IMR-90 (cell line): ENCODE measurements around the gene TENM4. TPM values are rescaled to one million over a fixed set of nuclear protein-coding genes. Genes with fewer than 3 reads are reported as not detected.

Experiments used
- ATAC-seq: fragments of 200-7000 bp; cut with Tn5 transposase; 2 replicates; pipeline ENCODE4 v1.9.1; 2020; ENCODE audit warnings: low read depth, mild to moderate bottlenecking, moderate library complexity
- BruUV-seq: library from RNA; stranded (reverse); fragments of 400-500 nt; replicated peaks from 2 replicates; lab custom pipeline; 2021; lab: Mats Ljungman, UMichigan
- CTCF ChIA-PET: fragments of 300-600 bp; formaldehyde crosslinking; extraction: SDS; loops from one replicate; lab custom pipeline; 2021; ENCODE audit warnings: antibody characterized with exemption; lab: Yijun Ruan, JAX
- POLR2A ChIA-PET: fragments of 300-600 bp; sonication (Branson Sonifier 250); formaldehyde crosslinking; loops from one replicate; lab custom pipeline; 2022; ENCODE audit warnings: antibody characterized with exemption; ENCODE audit not compliant: unreplicated experiment; lab: Charles Lee
- DNase-seq: peaks from one replicate; pipeline ENCODE4 v3.0.0; 2013
- H2AFZ ChIP-seq: replicated peaks from 2 replicates; pipeline ENCODE3; 2013; ENCODE audit warnings: low read length, mild to moderate bottlenecking; ENCODE audit not compliant: poor library complexity
- H2AK5ac ChIP-seq: 2 replicates; pipeline ENCODE4 v1.6.1; 2013; ENCODE audit warnings: low read depth, low read length, inconsistent platforms
- H2AK9ac ChIP-seq: replicated peaks from 2 replicates; pipeline ENCODE3; 2013; ENCODE audit warnings: mild to moderate bottlenecking, low read depth, low read length, moderate library complexity; ENCODE audit not compliant: poor library complexity
- H2BK120ac ChIP-seq: 2 replicates; pipeline ENCODE4 v1.6.1; 2013; ENCODE audit warnings: low read depth, low read length, inconsistent platforms
- H2BK15ac ChIP-seq: 3 replicates; pipeline ENCODE4 v1.6.1; 2013; ENCODE audit warnings: low read depth, low read length, inconsistent platforms
- H2BK20ac ChIP-seq: 2 replicates; pipeline ENCODE4 v1.6.1; 2013; ENCODE audit warnings: low read depth, mild to moderate bottlenecking, inconsistent platforms, low read length, moderate library complexity
- H2BK5ac ChIP-seq: 2 replicates; pipeline ENCODE4 v1.6.1; 2013; ENCODE audit warnings: mild to moderate bottlenecking, low read depth, low read length, inconsistent platforms; ENCODE audit not compliant: poor library complexity, severe bottlenecking
- H3K14ac ChIP-seq: replicated peaks from 2 replicates; pipeline ENCODE4 v1.6.1; 2013; ENCODE audit warnings: low read depth, low read length, inconsistent platforms
- H3K18ac ChIP-seq: 2 replicates; pipeline ENCODE4 v1.6.1; 2013; ENCODE audit warnings: low read depth, low read length, control low read depth
- H3K23ac ChIP-seq: 2 replicates; pipeline ENCODE4 v1.6.1; 2013; ENCODE audit warnings: low read depth, low read length, inconsistent platforms
- H3K27ac ChIP-seq: 2 replicates; pipeline ENCODE4 v1.5.1; 2013; ENCODE audit warnings: mild to moderate bottlenecking, control low read depth, low read length; ENCODE audit not compliant: insufficient read depth
- H3K27me3 ChIP-seq: 2 replicates; pipeline ENCODE4 v1.6.1; 2013; ENCODE audit warnings: low read length; ENCODE audit not compliant: control insufficient read depth, insufficient read depth
- H3K36me3 ChIP-seq: 2 replicates; pipeline ENCODE4 v1.6.1; 2013; ENCODE audit warnings: low read length, mixed read lengths; ENCODE audit not compliant: control insufficient read depth, insufficient read depth
- H3K4ac ChIP-seq: 2 replicates; pipeline ENCODE4 v1.6.1; 2013; ENCODE audit warnings: low read depth, low read length, inconsistent platforms
- H3K4me1 ChIP-seq: 2 replicates; pipeline ENCODE4 v1.6.1; 2013; ENCODE audit warnings: low read length, mixed read lengths; ENCODE audit not compliant: control insufficient read depth, insufficient read depth
- H3K4me2 ChIP-seq: 2 replicates; pipeline ENCODE4 v1.6.1; 2013; ENCODE audit warnings: low read depth, mild to moderate bottlenecking, control low read depth, low read length, moderate library complexity
- H3K4me3 ChIP-seq: 2 replicates; pipeline ENCODE4 v1.5.1; 2013; ENCODE audit warnings: low read depth, mild to moderate bottlenecking, control low read depth, low read length, moderate library complexity; ENCODE audit not compliant: insufficient read depth
- H3K56ac ChIP-seq: 2 replicates; pipeline ENCODE4 v1.6.1; 2013; ENCODE audit warnings: low read length, inconsistent platforms; ENCODE audit not compliant: insufficient read depth; ENCODE audit errors: extremely low read depth
- H3K79me1 ChIP-seq, 2 experiments: 2 replicates each; pipeline ENCODE4 v1.6.1; 2013; ENCODE audit warnings: low read length in 2 of 2, inconsistent platforms in 1 of 2, low read depth in 1 of 2
- H3K9ac ChIP-seq: 2 replicates; pipeline ENCODE4 v1.6.1; 2013; ENCODE audit warnings: low read depth, low read length, control low read depth
- H3K9me1 ChIP-seq: 2 replicates; pipeline ENCODE4 v1.6.1; 2013; ENCODE audit warnings: low read length, inconsistent platforms; ENCODE audit not compliant: insufficient read depth
- H3K9me3 ChIP-seq: 2 replicates; pipeline ENCODE4 v1.6.1; 2013; ENCODE audit warnings: low read length; ENCODE audit not compliant: control insufficient read depth, insufficient read depth
- H4K20me1 ChIP-seq: 2 replicates; pipeline ENCODE4 v1.6.1; 2013; ENCODE audit warnings: low read length, inconsistent platforms; ENCODE audit not compliant: insufficient read depth
- H4K5ac ChIP-seq: 2 replicates; pipeline ENCODE4 v1.6.1; 2013; ENCODE audit warnings: mild to moderate bottlenecking, low read depth, low read length, control low read depth
- H4K8ac ChIP-seq, 2 experiments: 2 replicates each; pipeline ENCODE4 v1.6.1; 2013; ENCODE audit warnings: low read depth in 2 of 2, low read length in 2 of 2, control low read depth in 1 of 2, inconsistent platforms in 1 of 2
- H4K91ac ChIP-seq: 2 replicates; pipeline ENCODE4 v1.6.1; 2013; ENCODE audit warnings: low read depth, low read length, inconsistent platforms; ENCODE audit not compliant: insufficient read depth
- BHLHE40 ChIP-seq: fragments of 150-350 bp; IDR thresholded peaks from 2 replicates; pipeline ENCODE4 v1.6.1; 2016; ENCODE audit warnings: mild to moderate bottlenecking, low read depth, low read length
- CEBPB ChIP-seq: IDR thresholded peaks from 2 replicates; pipeline ENCODE4 v1.6.1; 2012; ENCODE audit warnings: low read depth, low read length, improper control_type of control experiment
- CHD1 ChIP-seq: IDR thresholded peaks from 2 replicates; pipeline ENCODE4 v1.6.1; 2012; ENCODE audit warnings: low read depth, low read length, improper control_type of control experiment
- FOS ChIP-seq: fragments of 150-350 bp; IDR thresholded peaks from 2 replicates; pipeline ENCODE4 v1.6.1; 2016; ENCODE audit warnings: low read depth, low read length
- MAFK ChIP-seq: IDR thresholded peaks from 2 replicates; pipeline ENCODE4 v1.6.1; 2012; ENCODE audit warnings: low read depth, low read length, improper control_type of control experiment
- MAZ ChIP-seq: IDR thresholded peaks from 2 replicates; pipeline ENCODE4 v1.6.1; 2012; ENCODE audit warnings: low read depth, mild to moderate bottlenecking, low read length, improper control_type of control experiment, moderate library complexity, borderline replicate concordance
- MXI1 ChIP-seq: IDR thresholded peaks from 2 replicates; pipeline ENCODE4 v1.6.1; 2012; ENCODE audit warnings: low read depth, mild to moderate bottlenecking, low read length, moderate library complexity, borderline replicate concordance
- NFE2L2 ChIP-seq: fragments of 150-350 bp; IDR thresholded peaks from 2 replicates; pipeline ENCODE4 v1.6.1; 2016; ENCODE audit warnings: low read depth, mild to moderate bottlenecking, low read length
- POLR2A ChIP-seq: IDR thresholded peaks from 2 replicates; pipeline ENCODE4 v1.6.1; 2012; ENCODE audit warnings: mild to moderate bottlenecking, low read depth, low read length
- RAD21 ChIP-seq: IDR thresholded peaks from 2 replicates; pipeline ENCODE4 v1.6.1; 2012; ENCODE audit warnings: low read length, improper control_type of control experiment
- RCOR1 ChIP-seq: IDR thresholded peaks from 2 replicates; pipeline ENCODE4 v1.6.1; 2012; ENCODE audit warnings: mild to moderate bottlenecking, low read length, improper control_type of control experiment; ENCODE audit not compliant: insufficient replicate concordance
- RFX5 ChIP-seq: IDR thresholded peaks from 2 replicates; pipeline ENCODE4 v1.8.0; 2012; ENCODE audit warnings: low read depth, mild to moderate bottlenecking, low read length, moderate library complexity
- SMC3 ChIP-seq: fragments of 150-350 bp; IDR thresholded peaks from 2 replicates; pipeline ENCODE4 v1.6.1; 2016; ENCODE audit warnings: low read depth, mild to moderate bottlenecking, antibody characterized with exemption, low read length, moderate library complexity
- WGBS, 2 experiments: methylation state at CpG; one replicate each; pipeline versions ENCODE4 v1.1.5 to v1.1.7; 2013; ENCODE audit warnings: missing lambda C conversion rate in 2 of 2; ENCODE audit not compliant: insufficient read length in 1 of 2; ENCODE audit errors: extremely low coverage in 2 of 2; 5-methylcytosine and 5-hydroxymethylcytosine counted together
- dilution Hi-C: fragments of 300-500 bp; cut with HindIII; formaldehyde crosslinking; loops from one replicate; pipeline ENCODE4 v1.14.3; 2018; ENCODE audit warnings: low sequenced_read_pairs; ENCODE audit not compliant: unreplicated experiment
- in situ Hi-C: fragments of 300-500 bp; cut with MboI; formaldehyde crosslinking; loops from 3 replicates; pipeline ENCODE4 v1.14.3; 2019; ENCODE audit warnings: low sequenced_read_pairs, inconsistent platforms, mixed read lengths
- intact Hi-C: fragments of 100-400 bp; cut with micrococcal nuclease; formaldehyde crosslinking; loops from 2 replicates; pipeline ENCODE4 v1.10.0; 2022
- polyA plus RNA-seq, 3 experiments: library from polyadenylated mRNA; depleted of rRNA; stranded (reverse); fragments of >200 nt; gene quantifications; 2 replicates each; pipeline ENCODE4 v1.2.3, GENCODE V29; 2012; ENCODE audit warnings: low replicate concordance in 1 of 3
- total RNA-seq: library from RNA; depleted of rRNA; stranded (reverse); fragments of >200 nt; gene quantifications from 2 replicates; pipeline ENCODE4 v1.2.3, GENCODE V29; 2012
- TF ChIP-seq, protein P1 (sequence below): fragments of 150-350 bp; IDR thresholded peaks from 2 replicates; pipeline ENCODE4 v1.6.1; 2016; ENCODE audit warnings: low read depth, mild to moderate bottlenecking, low read length, moderate library complexity, borderline replicate concordance
- TF ChIP-seq, protein P2 (sequence below): conservative IDR thresholded peaks from 2 replicates; pipeline ENCODE4 v1.5.1; 2012; ENCODE audit warnings: mild to moderate bottlenecking, low read depth, low read length, improper control_type of control experiment
- TF ChIP-seq, protein P3 (sequence below): fragments of 150-350 bp; IDR thresholded peaks from 2 replicates; pipeline ENCODE4 v1.6.1; 2017; ENCODE audit warnings: mild to moderate bottlenecking, antibody characterized with exemption, low read length, low read depth

TENM4 gene
- total and polyA plus RNA-seq, 2 of the 4 experiments (the other 2 are of a cell fraction): 7.4 to 9.0 TPM

DNA sequence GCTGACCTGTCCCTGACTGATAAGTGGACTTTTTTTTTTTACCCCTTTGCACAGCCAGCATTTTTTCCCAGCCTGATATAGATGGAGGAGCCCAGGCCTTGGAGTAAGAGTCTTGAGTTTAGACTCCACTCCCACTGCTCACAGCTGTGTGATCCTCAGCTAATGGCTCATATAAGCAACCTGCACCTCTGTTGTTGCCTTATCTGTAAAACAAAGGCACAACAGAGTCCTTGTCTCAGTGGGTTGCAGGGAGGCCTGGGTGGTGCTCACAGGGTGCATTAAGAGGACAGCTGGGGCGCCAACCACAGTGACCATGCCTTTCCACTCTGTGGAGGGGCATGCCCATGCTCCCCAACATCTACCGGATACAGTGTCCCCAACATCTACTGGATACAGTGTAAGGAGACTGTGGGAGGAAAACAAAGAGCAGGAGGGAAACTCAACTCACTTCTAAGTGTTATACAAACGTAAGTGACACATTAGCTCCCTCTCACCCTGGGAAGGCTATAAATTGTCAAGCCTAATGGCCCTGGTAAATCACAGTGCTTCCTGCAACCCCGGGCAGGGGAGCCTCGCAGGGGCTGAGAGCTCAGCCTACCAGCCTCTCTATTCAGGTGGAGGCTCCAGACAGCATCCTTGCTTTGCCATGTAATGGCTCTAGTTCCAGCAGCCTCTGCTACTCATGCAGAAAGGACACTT, 109.5 kb downstream of the TENM4 start:
- Histone ChIP-seq H3K36me3 (no peaks in the 10 kb centered on the region; the same call in 1 of the 2 replicates), H4K5ac (no peak overlapping the region), H4K20me1 (no peaks in the 10 kb centered on the region; the same call in 1 of the 2 replicates), H4K8ac (no peak overlapping the region), H3K27ac (no peak overlapping the region), H3K79me1 (no peaks in the 10 kb centered on the region), H3K23ac (no peak overlapping the region), H2BK20ac (no peak overlapping the region), H3K9me3 (no peaks in the 10 kb centered on the region), H3K56ac (no peak overlapping the region), H3K4me3 (no peak overlapping the region), H4K91ac (no peak overlapping the region), H2AK9ac (no peak overlapping the region), H3K18ac (no peak overlapping the region), H2AFZ (no peak overlapping the region), H3K4ac (no peak overlapping the region), H3K4me1 (no peaks in the 10 kb centered on the region; the same call in 1 of the 2 replicates), H2BK5ac (no peak overlapping the region), H3K9ac (no peak overlapping the region), H2BK15ac (no peak overlapping the region), H3K4me2 (no peak overlapping the region), H2AK5ac (no peak overlapping the region), H3K27me3 (no peaks in the 10 kb centered on the region), H3K14ac (no peak overlapping the region), H2BK120ac (no peak overlapping the region), H3K9me1 (no peaks in the 10 kb centered on the region)
- ATAC-seq: no peak
- dilution Hi-C loops: no loop called here
- in situ Hi-C loops: no loop called here
- DNase-seq: no peak
- BruUV-seq: no TSS peak
- WGBS, 2 experiments: no CpG with 5 or more reads among the region's 5 CpGs
- CTCF ChIA-PET: no interaction called here
- intact Hi-C loops: no loop called here
- POLR2A ChIA-PET: no interaction called here
- TF ChIP-seq RFX5: no peak
- no peak for TF ChIP-seq MAZ
- no peak for TF ChIP-seq RAD21
- TF ChIP-seq, protein P1, sequence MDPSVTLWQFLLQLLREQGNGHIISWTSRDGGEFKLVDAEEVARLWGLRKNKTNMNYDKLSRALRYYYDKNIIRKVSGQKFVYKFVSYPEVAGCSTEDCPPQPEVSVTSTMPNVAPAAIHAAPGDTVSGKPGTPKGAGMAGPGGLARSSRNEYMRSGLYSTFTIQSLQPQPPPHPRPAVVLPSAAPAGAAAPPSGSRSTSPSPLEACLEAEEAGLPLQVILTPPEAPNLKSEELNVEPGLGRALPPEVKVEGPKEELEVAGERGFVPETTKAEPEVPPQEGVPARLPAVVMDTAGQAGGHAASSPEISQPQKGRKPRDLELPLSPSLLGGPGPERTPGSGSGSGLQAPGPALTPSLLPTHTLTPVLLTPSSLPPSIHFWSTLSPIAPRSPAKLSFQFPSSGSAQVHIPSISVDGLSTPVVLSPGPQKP: no peak
- TF ChIP-seq RCOR1: no peak
- TF ChIP-seq POLR2A: no peak
- TF ChIP-seq BHLHE40: no peak
- TF ChIP-seq MAFK: no peak
- no peak for TF ChIP-seq FOS
- no peak for TF ChIP-seq SMC3
- TF ChIP-seq, protein P2, sequence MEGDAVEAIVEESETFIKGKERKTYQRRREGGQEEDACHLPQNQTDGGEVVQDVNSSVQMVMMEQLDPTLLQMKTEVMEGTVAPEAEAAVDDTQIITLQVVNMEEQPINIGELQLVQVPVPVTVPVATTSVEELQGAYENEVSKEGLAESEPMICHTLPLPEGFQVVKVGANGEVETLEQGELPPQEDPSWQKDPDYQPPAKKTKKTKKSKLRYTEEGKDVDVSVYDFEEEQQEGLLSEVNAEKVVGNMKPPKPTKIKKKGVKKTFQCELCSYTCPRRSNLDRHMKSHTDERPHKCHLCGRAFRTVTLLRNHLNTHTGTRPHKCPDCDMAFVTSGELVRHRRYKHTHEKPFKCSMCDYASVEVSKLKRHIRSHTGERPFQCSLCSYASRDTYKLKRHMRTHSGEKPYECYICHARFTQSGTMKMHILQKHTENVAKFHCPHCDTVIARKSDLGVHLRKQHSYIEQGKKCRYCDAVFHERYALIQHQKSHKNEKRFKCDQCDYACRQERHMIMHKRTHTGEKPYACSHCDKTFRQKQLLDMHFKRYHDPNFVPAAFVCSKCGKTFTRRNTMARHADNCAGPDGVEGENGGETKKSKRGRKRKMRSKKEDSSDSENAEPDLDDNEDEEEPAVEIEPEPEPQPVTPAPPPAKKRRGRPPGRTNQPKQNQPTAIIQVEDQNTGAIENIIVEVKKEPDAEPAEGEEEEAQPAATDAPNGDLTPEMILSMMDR: no peak
- no peak for TF ChIP-seq NFE2L2
- no peak for TF ChIP-seq CHD1
- no peak for TF ChIP-seq CEBPB
- no peak for TF ChIP-seq MXI1
- TF ChIP-seq, protein P3, sequence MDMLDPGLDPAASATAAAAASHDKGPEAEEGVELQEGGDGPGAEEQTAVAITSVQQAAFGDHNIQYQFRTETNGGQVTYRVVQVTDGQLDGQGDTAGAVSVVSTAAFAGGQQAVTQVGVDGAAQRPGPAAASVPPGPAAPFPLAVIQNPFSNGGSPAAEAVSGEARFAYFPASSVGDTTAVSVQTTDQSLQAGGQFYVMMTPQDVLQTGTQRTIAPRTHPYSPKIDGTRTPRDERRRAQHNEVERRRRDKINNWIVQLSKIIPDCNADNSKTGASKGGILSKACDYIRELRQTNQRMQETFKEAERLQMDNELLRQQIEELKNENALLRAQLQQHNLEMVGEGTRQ: no peak
